Astrocyte (in vitro differentiated cells and primary cell): ENCODE measurements around the gene PYGB.

ENCODE experiments used
- CTCF ChIP-seq: IDR thresholded peaks from 2 replicates; pipeline ENCODE4 v1.5.1; 2011; ENCODE audit warnings: low read depth, mild to moderate bottlenecking, inconsistent platforms, low read length, moderate library complexity; ENCODE audit not compliant: insufficient read depth
- EZH2 ChIP-seq: IDR thresholded peaks from 2 replicates; pipeline ENCODE4 v1.6.1; 2012; ENCODE audit warnings: mild to moderate bottlenecking, low read length, inconsistent platforms; ENCODE audit not compliant: insufficient read depth

- TF ChIP-seq EZH2: no peak
- TF ChIP-seq CTCF: no peak
These were observed 60.2 kb downstream of the PYGB start for GRCh38 chr20:25308083-25308491.
